GM18507 (cell line): ENCODE results near the gene NRIP3.

Experiments used
- DNase-seq: peaks from one replicate; pipeline ENCODE4 v3.0.0; 2011; ENCODE audit warnings: low read depth; ENCODE audit not compliant: insufficient read length; ENCODE audit errors: extremely low spot score
- FAIRE-seq: peaks from 2 replicates; lab custom pipeline; 2011; peaks lifted over from hg19 to GRCh38; lab: Jason Lieb, UNC

NRIP3 gene

DNA sequence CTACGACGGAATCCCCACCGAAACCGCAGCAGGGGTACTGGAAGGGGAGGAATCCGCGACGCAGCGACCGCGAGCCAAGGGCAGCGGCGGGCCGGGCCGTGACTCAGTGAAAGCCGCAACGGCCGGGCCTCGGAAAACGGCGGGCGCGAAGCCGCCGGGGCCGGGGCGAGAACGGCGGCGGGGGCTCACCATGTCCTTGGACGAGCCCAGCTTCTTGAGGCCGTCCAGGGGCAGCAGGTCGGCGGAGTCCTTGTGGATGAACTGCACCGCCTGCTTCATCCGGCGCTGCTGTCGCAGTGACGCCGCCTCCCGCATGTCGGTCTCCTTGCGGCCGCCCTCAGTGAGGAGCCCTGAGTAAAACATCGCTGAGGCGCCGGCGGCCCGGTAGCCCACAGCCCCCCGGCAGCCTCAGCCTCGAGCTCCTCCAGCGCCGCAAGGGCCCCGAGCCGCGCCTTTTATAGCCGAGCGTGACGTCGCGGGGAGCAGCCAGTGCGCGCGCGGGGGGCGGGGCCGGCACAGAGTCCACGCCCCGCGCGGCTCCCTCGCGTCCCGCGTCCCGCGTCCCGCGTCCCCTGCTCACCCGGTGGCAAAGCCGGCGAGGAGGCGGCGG, at the start of gene NRIP3:
NRIP3 (minus strand) TSS at position 429 of the 610 bp plus-strand sequence; CDS start at position 363, 66 bp downstream.
- FAIRE-seq (no peak), DNase-seq (no peak)

DNA sequence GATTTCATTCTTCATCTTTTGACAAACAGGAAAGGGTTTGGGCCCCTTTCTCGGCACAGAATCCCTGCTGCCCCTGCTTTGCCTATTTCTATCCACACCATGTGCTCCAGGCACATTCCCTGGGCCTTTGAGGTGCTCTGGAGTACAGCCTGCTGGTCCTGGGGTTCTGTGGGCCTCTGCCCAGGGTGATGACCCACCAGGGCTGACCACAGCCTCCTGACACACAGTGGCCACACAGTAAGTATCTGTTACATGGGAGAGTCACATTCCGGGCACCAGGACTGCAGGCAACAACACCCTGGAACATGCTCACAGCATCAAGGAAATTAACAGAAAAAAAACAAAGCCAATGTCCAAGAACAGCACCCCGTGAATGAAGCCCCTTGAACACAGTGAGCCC, 48.5 kb upstream of the NRIP3 start:
- FAIRE-seq (no peak), DNase-seq (no peak)

DNA sequence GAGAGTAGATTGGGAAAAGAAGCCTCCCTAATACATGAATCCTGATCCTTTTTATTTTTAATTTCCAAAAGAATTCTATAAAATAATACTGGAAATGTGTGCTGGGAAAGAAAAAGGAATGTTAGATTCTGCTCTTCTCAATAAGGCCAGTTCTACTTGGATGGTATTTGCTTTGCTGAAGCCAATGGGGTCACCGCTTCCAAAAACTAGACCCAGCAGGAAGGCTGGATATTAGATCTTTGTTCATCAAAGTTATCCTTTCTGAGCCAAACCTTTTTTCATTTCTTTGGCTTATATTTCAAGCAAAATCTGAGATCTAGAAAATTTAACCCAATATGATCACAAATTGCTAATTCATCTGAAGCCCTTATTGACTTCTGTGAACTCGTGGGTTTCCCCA, 46.2 kb upstream of the NRIP3 start:
- DNase-seq (no peak), FAIRE-seq (no peak)

GRCh38 chr11:9047964-9048523, 44.2 kb upstream of the NRIP3 start:
- FAIRE-seq (no peak), DNase-seq (no peak)

DNA sequence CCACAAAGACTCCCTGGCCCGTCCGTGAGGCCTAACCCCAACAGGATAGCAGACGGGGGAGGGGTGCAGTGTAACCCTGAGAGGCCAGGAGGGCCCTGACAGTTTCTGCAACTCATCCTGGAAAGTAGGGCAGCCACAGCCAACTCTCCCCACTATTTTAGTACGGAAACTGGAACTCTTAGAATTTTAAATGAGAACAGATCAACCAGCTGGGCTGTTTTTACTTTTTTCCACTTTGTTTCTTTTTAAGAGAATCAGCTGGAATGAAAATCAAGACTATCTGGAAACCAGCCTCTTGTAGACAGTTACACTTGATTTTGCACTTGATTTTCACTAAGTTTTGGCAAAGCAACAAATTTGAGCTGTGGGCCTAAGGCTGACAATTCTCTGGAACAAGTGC, 42.7 kb upstream of the NRIP3 start:
- FAIRE-seq: no peak
- DNase-seq: no peak

- FAIRE-seq (no peak), DNase-seq (no peak)
These were observed 38.7 kb upstream of the NRIP3 start for GRCh38 chr11:9042488-9042887.

- FAIRE-seq (no peak), DNase-seq (no peak)
These were observed 37.9 kb upstream of the NRIP3 start for GRCh38 chr11:9041747-9042146.

GRCh38 chr11:9040410-9040809, 36.6 kb upstream of the NRIP3 start:
- DNase-seq (no peak), FAIRE-seq (no peak)

DNA sequence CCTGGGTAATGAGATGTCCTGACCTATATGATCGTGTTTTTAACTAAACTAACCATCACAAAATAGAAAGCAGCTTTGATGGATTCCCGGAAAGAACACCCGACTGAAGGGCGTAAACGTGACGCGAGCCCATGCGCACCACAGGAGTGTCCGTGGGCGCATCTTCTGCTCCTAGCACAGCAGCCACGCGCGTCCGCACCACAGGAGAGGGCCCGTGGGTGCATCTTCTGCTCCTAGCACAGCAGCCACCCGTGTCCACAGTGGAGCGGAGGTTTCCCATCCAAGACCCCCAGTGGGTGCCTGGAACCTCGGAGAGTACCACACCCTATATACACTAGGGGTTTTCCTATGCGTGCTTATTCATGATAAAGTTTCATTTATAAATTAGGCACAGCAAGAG, 36.1 kb upstream of the NRIP3 start:
- no peak for DNase-seq
- no peak for FAIRE-seq

DNA sequence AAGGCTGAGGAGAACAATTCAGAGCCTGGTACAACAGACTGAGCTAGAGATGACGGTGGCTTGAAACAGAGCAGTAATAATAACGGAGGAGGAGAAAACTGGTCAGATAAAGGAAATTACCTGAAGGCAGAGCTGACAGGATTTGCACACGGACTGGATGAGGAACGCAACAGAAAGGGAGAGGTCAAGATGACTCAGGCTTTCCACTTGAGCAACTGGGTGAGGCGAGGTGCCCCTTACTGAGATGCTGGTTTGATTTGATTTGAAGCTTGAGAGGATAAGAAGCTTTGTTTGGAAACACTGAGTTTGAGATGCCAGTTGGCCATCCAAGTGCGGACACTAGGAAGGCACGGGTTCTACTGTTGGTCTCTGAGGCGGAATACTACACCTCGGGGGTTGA, 35.4 kb upstream of the NRIP3 start:
- FAIRE-seq (no peak), DNase-seq (no peak)

- DNase-seq (no peak), FAIRE-seq (no peak)
These were observed 34.7 kb upstream of the NRIP3 start for GRCh38 chr11:9038541-9038940.

GRCh38 chr11:9037963-9038362, 34.2 kb upstream of the NRIP3 start:
- DNase-seq (no peak), FAIRE-seq (no peak)

- no peak for DNase-seq
- no peak for FAIRE-seq
These were observed 33.4 kb upstream of the NRIP3 start for GRCh38 chr11:9037046-9037780.

GRCh38 chr11:9030601-9031000, 26.8 kb upstream of the NRIP3 start:
- DNase-seq: no peak
- FAIRE-seq: no peak

- DNase-seq (no peak), FAIRE-seq (no peak)
These were observed 25.6 kb upstream of the NRIP3 start for GRCh38 chr11:9029422-9029821.

DNA sequence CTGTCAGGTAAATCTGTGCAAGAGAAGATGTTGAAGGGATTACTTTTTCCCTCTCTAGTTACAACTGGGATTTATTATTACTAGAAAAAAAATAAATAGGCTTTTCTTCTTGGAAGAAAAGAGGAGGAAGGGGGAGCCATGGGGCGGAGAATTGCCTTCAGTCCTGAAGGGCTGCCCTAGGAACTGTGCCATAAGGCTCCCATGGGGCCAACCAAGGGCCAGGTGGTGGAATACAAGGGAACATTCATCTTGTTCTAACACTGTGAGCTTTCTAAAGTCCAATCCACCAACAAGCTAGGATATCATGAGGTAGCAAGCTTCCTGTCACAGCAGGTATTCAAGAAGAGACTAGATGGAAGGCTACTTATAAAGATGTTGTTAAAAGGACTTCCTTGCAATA, 24.8 kb upstream of the NRIP3 start:
- DNase-seq: no peak
- FAIRE-seq: no peak

GRCh38 chr11:9025101-9025850, 21.5 kb upstream of the NRIP3 start:
- FAIRE-seq (no peak), DNase-seq (no peak)

GRCh38 chr11:9022961-9023680, 19.3 kb upstream of the NRIP3 start:
- no peak for FAIRE-seq
- DNase-seq: no peak

- DNase-seq: no peak
- FAIRE-seq: no peak
These were observed 17.1 kb upstream of the NRIP3 start for GRCh38 chr11:9020916-9021315.

DNA sequence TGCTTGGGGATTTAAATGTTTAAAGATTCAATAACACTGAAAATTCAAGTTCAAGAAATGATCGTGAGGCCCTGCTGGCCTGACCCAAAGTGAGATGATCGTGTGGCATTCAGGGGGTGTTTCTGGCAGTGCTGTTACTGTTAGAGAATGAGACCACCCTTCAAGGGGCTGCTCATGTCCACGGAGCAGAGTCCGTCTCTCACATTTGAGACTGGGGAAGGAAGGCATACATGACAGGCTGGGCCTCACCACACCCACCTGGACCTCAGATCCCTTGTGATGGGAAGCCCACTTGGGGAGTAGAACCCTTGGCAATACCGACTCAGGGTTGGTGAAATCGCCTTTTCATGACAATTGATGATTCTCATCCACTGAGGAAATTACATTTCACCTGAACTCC, 16.1 kb upstream of the NRIP3 start:
- FAIRE-seq: no peak
- no peak for DNase-seq
